Measurements from ENCODE around the gene SPAST. TPM values are rescaled to one million over a fixed set of nuclear protein-coding genes. Genes with fewer than 3 reads are reported as not detected.
A peak's percentile ranks its signal among the peaks of the same experiment; 100 is the strongest.
"Not testable (repeated sequence)": the region's sequence is repeated elsewhere in the genome, so short reads cannot be mapped to it uniquely, and the experiment has no call there.

SPAST gene
- polyA plus RNA-seq, 1 donor: 26.7 TPM

- Histone ChIP-seq H3K9me3 (ENCODE audit: control insufficient read depth, low read depth, low read length) (no peaks in the 10 kb centered on the region), H3K27ac (ENCODE audit: low read length) (no peak overlapping the region), H3K4me1 (ENCODE audit: control insufficient read depth, insufficient read depth, low read length) (no peaks in the 10 kb centered on the region), H3K36me3 (ENCODE audit: control insufficient read depth, insufficient read depth, low read length) (peaks cover 27% of the 10 kb centered on the region), H3K4me3 (ENCODE audit: low read length) (no peak overlapping the region), H3K27me3 (ENCODE audit: control insufficient read depth, insufficient read depth, low read length) (no peaks in the 10 kb centered on the region)
- no CpG with 5 or more reads among the region's 2 CpGs for WGBS (ENCODE audit: insufficient coverage, low lambda C conversion rate)
- no peak for DNase-seq
Measured at GRCh38 chr2:32119161-32119560, 55.8 kb downstream of the SPAST start.

GRCh38 chr2:32124660-32125059 is 61.3 kb downstream of the SPAST start:
- H3K36me3 ChIP-seq (ENCODE audit: control insufficient read depth, insufficient read depth, low read length): peaks cover 36% of the 10 kb centered on the region

GRCh38 chr2:32128636-32129035 is 65.3 kb downstream of the SPAST start:
- Histone ChIP-seq H3K27ac (ENCODE audit: low read length) (no peak overlapping the region), H3K9me3 (ENCODE audit: control insufficient read depth, low read depth, low read length) (no peaks in the 10 kb centered on the region), H3K4me3 (ENCODE audit: low read length) (no peak overlapping the region), H3K27me3 (ENCODE audit: control insufficient read depth, insufficient read depth, low read length) (no peaks in the 10 kb centered on the region), H3K36me3 (ENCODE audit: control insufficient read depth, insufficient read depth, low read length) (peaks cover 46% of the 10 kb centered on the region), H3K4me1 (ENCODE audit: control insufficient read depth, insufficient read depth, low read length) (no peaks in the 10 kb centered on the region)
- DNase-seq: no peak
- 100% methylated on average over 1 of the region's 1 CpG for WGBS (ENCODE audit: insufficient coverage, low lambda C conversion rate)

More at GRCh38 chr2:32124660-32125059, 61.3 kb downstream of the SPAST start:
- no peak for DNase-seq
- Histone ChIP-seq H3K4me3 (ENCODE audit: low read length) (no peak overlapping the region), H3K27me3 (ENCODE audit: control insufficient read depth, insufficient read depth, low read length) (no peaks in the 10 kb centered on the region), H3K9me3 (ENCODE audit: control insufficient read depth, low read depth, low read length) (no peaks in the 10 kb centered on the region), H3K4me1 (ENCODE audit: control insufficient read depth, insufficient read depth, low read length) (no peaks in the 10 kb centered on the region), H3K27ac (ENCODE audit: low read length) (no peak overlapping the region)

- Histone ChIP-seq H3K9me3 (ENCODE audit: control insufficient read depth, low read depth, low read length) (no peaks in the 10 kb centered on the region), H3K36me3 (ENCODE audit: control insufficient read depth, insufficient read depth, low read length) (peaks cover 46% of the 10 kb centered on the region), H3K27ac (ENCODE audit: low read length) (no peak overlapping the region), H3K27me3 (ENCODE audit: control insufficient read depth, insufficient read depth, low read length) (no peaks in the 10 kb centered on the region), H3K4me1 (ENCODE audit: control insufficient read depth, insufficient read depth, low read length) (no peaks in the 10 kb centered on the region), H3K4me3 (ENCODE audit: low read length) (no peak overlapping the region)
- 90% methylated on average over 2 of the region's 2 CpGs for WGBS (ENCODE audit: insufficient coverage, low lambda C conversion rate)
- DNase-seq: no peak
Measured at GRCh38 chr2:32129086-32129485, 65.7 kb downstream of the SPAST start.

GRCh38 chr2:32135409-32135808 is 72.1 kb downstream of the SPAST start:
- Histone ChIP-seq H3K4me1 (ENCODE audit: control insufficient read depth, insufficient read depth, low read length) (peaks cover 3% of the 10 kb centered on the region), H3K9me3 (ENCODE audit: control insufficient read depth, low read depth, low read length) (no peaks in the 10 kb centered on the region), H3K36me3 (ENCODE audit: control insufficient read depth, insufficient read depth, low read length) (peaks cover 19% of the 10 kb centered on the region), H3K4me3 (ENCODE audit: low read length) (no peak overlapping the region), H3K27me3 (ENCODE audit: control insufficient read depth, insufficient read depth, low read length) (no peaks in the 10 kb centered on the region), H3K27ac (ENCODE audit: low read length) (peak overlapping the region; percentile 38)
- peak; percentile 82 to 90 for DNase-seq
- WGBS (ENCODE audit: insufficient coverage, low lambda C conversion rate): 88% methylated on average over 5 of the region's 8 CpGs

GRCh38 chr2:32136097-32136496 is 72.7 kb downstream of the SPAST start:
- Histone ChIP-seq H3K4me3 (ENCODE audit: low read length) (no peak overlapping the region), H3K36me3 (ENCODE audit: control insufficient read depth, insufficient read depth, low read length) (peaks cover 21% of the 10 kb centered on the region), H3K27ac (ENCODE audit: low read length) (peak overlapping the region; percentile 38), H3K9me3 (ENCODE audit: control insufficient read depth, low read depth, low read length) (no peaks in the 10 kb centered on the region), H3K4me1 (ENCODE audit: control insufficient read depth, insufficient read depth, low read length) (peaks cover 3% of the 10 kb centered on the region), H3K27me3 (ENCODE audit: control insufficient read depth, insufficient read depth, low read length) (no peaks in the 10 kb centered on the region)
- no peak for DNase-seq
- WGBS (ENCODE audit: insufficient coverage, low lambda C conversion rate): 100% methylated on average over 1 of the region's 4 CpGs

GRCh38 chr2:32151544-32151943 is 88.2 kb downstream of the SPAST start:
- H3K36me3 ChIP-seq (ENCODE audit: control insufficient read depth, insufficient read depth, low read length): peaks cover 23% of the 10 kb centered on the region
- H3K27me3 ChIP-seq (ENCODE audit: control insufficient read depth, insufficient read depth, low read length); H3K9me3 ChIP-seq (ENCODE audit: control insufficient read depth, low read depth, low read length); H3K4me3 ChIP-seq (ENCODE audit: low read length); H3K27ac ChIP-seq (ENCODE audit: low read length); H3K4me1 ChIP-seq (ENCODE audit: control insufficient read depth, insufficient read depth, low read length); DNase-seq: not testable (repeated sequence)
- no CpG with 5 or more reads among the region's 14 CpGs for WGBS (ENCODE audit: insufficient coverage, low lambda C conversion rate)

GRCh38 chr2:32159678-32160077 is 96.3 kb downstream of the SPAST start:
- Histone ChIP-seq H3K9me3 (ENCODE audit: control insufficient read depth, low read depth, low read length) (peaks cover 4% of the 10 kb centered on the region), H3K36me3 (ENCODE audit: control insufficient read depth, insufficient read depth, low read length) (peaks cover 5% of the 10 kb centered on the region), H3K27me3 (ENCODE audit: control insufficient read depth, insufficient read depth, low read length) (no peaks in the 10 kb centered on the region), H3K27ac (ENCODE audit: low read length) (no peak overlapping the region), H3K4me1 (ENCODE audit: control insufficient read depth, insufficient read depth, low read length) (no peaks in the 10 kb centered on the region), H3K4me3 (ENCODE audit: low read length) (no peak overlapping the region)
- no CpG with 5 or more reads among the region's 2 CpGs for WGBS (ENCODE audit: insufficient coverage, low lambda C conversion rate)
- DNase-seq: no peak

GRCh38 chr2:32161296-32161695 is 97.9 kb downstream of the SPAST start:
- H3K27ac ChIP-seq (ENCODE audit: low read length): no peak overlapping the region
- peaks cover 4% of the 10 kb centered on the region for H3K9me3 ChIP-seq (ENCODE audit: control insufficient read depth, low read depth, low read length)
- H3K27me3 ChIP-seq (ENCODE audit: control insufficient read depth, insufficient read depth, low read length): no peaks in the 10 kb centered on the region
- H3K36me3 ChIP-seq (ENCODE audit: control insufficient read depth, insufficient read depth, low read length): peaks cover 3% of the 10 kb centered on the region
- DNase-seq: no peak
- no peak overlapping the region for H3K4me3 ChIP-seq (ENCODE audit: low read length)
- no CpG with 5 or more reads among the region's 2 CpGs for WGBS (ENCODE audit: insufficient coverage, low lambda C conversion rate)
- no peaks in the 10 kb centered on the region for H3K4me1 ChIP-seq (ENCODE audit: control insufficient read depth, insufficient read depth, low read length)

- DNase-seq; H3K36me3 ChIP-seq (ENCODE audit: control insufficient read depth, insufficient read depth, low read length); H3K4me1 ChIP-seq (ENCODE audit: control insufficient read depth, insufficient read depth, low read length); H3K27ac ChIP-seq (ENCODE audit: low read length); H3K4me3 ChIP-seq (ENCODE audit: low read length); H3K27me3 ChIP-seq (ENCODE audit: control insufficient read depth, insufficient read depth, low read length); H3K9me3 ChIP-seq (ENCODE audit: control insufficient read depth, low read depth, low read length): not testable (repeated sequence)
- WGBS (ENCODE audit: insufficient coverage, low lambda C conversion rate): no CpG with 5 or more reads among the region's 10 CpGs
Measured at GRCh38 chr2:32164254-32164653, 100.9 kb downstream of the SPAST start.

- not testable (repeated sequence) for H3K36me3 ChIP-seq (ENCODE audit: control insufficient read depth, insufficient read depth, low read length); H3K9me3 ChIP-seq (ENCODE audit: control insufficient read depth, low read depth, low read length); H3K27me3 ChIP-seq (ENCODE audit: control insufficient read depth, insufficient read depth, low read length); DNase-seq; H3K4me1 ChIP-seq (ENCODE audit: control insufficient read depth, insufficient read depth, low read length)
- WGBS (ENCODE audit: insufficient coverage, low lambda C conversion rate): 24% methylated on average over 2 of the region's 13 CpGs
- Histone ChIP-seq H3K4me3 (ENCODE audit: low read length) (peak overlapping the region; percentile 87), H3K27ac (ENCODE audit: low read length) (peak overlapping the region; percentile 85)
Measured at GRCh38 chr2:32165027-32165347, 101.6 kb downstream of the SPAST start.

All from large intestine (tissue), 3 donors.